Stimulated activated CD4-positive, alpha-beta T cell treated with anti-CD3 and anti-CD28 coated beads, TNF-alpha, amount 100 ng/mL, for 24 hours (primary cell): ENCODE data around the gene LMOD3.

ENCODE experiments used
- DNase-seq, 3 experiments: peaks; one replicate each; pipeline ENCODE4 v3.0.0-alpha.2; 2020; ENCODE audit warnings: low read depth in 3 of 3

LMOD3 gene

DNA sequence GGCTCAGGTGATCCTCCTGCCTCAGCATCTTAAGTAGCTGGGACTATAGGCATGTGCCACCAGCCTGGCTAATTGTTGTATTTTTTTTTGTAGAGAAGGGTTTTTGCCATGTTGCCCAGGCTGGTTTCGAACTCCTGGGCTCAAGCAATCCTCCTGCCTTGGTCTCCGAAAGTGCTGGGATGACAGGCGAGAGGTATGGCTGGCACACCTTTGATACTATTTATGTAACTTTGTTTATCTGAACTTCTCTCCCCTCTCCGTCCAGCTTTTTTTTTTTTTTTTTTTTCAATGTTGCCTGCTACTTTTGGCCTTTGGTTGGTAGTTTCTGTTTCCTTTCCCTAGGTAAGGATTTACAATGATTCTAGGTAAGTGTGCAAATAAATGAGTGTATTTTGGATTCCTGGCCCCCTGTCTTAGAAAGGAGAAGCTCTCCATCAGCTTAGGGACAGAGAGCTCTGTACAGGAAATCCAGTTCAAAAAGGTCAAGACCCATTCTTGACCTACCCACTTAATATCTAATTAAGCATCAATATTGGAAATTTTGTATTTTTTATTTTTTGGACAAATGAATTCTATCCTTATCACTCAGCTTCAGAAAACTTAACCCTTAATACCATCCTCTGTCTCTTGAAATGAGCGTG lies 30.9 kb downstream of the LMOD3 start:
- no peak for DNase-seq

- DNase-seq, result no peak
Observed at GRCh38 chr3:69090021-69090420, 32.4 kb downstream of the LMOD3 start.

DNA sequence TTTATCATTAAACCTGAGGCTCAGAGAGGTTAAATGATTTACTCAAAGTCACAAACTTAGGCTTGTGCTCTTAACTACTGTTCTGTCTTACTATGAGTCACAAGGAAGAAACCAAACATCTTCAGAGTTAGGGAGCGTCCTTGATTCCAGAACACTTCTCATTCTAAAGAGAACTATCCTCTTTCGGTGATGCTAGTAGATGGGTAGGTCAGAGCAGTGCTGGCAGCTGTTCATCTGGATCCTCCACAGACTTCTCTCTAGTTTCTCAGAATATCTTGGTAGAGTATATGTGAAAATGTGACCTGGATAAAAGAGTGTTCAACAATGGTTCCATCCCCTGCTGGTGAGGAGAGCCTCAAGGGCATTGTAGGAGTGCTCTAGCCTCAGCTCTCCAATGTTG lies 34.3 kb downstream of the LMOD3 start:
- DNase-seq, result no peak

GRCh38 chr3:69087030-69087791 lies 35.2 kb downstream of the LMOD3 start:
- no peak for DNase-seq

- DNase-seq, result peak; percentile 54 to 83 (median 65)
Observed at GRCh38 chr3:69085833-69086722, 36.3 kb downstream of the LMOD3 start.

DNA sequence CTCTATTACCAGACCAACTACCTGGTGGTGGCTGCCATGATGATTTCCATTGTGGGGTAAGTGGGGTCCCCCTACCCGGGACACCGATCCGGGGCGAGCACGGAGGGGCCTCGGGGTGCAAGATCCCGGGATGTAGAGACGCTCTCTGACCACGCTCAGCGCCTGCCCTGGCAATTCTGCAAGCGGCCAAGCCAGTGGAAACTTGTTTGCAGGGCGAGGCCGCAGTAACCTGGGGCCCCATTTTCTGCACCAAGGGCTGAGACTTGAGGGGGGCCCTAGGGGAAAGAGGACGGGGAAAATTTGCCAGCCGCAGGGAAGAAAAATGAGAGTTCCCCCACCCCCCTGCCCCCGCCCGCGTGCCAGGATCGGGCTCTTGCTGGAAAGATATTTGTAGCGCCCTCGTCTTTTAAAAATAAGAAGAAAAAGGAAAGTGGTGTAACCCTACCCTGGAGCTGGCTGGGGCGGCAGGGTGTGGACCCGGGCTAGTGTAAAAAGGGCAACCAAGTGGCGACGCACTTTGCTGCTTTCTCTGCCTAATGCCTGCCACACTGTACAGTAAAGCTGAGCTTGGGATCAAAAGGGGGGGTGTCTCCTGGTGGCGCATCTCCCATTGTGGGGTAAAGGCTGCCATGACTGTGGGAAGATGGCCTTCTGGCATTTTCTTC lies 37.1 kb downstream of the LMOD3 start:
- DNase-seq, result no peak

DNA sequence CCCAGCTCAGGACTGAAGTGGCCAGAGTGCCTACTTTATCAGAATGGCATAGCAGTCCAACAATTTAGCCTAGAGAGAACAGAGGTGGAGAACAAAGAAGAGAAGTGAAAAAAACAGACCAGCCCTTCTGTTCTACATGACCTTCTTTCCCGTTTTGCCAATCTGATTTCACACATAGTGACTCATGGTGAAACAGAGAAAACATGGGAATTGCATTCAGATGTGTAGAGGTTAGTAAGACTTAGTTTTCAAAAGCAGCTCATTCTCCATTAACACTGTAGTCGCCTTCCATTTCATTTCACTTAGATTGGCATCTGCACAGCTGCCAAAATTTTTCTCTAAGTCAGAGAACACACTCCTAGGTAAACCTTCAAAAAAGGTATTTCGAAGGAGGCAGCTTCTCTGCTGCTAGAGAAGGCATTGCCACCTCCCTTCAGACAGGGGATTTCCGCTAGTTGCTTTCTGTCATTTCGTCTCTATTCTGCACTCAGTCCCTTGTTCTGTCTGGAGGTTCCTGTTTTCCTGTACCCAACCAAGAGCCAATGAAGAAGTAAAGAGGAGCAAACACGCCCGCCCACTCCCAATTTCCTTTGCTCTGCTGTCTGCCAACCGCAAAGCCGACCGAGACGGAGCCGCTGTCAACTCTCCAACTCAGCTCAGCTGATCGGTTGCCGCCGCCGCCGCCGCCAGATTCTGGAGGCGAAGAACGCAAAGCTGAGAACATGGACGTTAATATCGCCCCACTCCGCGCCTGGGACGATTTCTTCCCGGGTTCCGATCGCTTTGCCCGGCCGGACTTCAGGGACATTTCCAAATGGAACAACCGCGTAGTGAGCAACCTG lies 37.8 kb downstream of the LMOD3 start, which contains the start of gene ARL6IP5:
Gene ARL6IP5 (plus strand): TSS at position 612 of the 842 bp plus-strand sequence. CDS start 111 bp downstream, at position 723.
- DNase-seq, result peak; percentile 76 to 90 (median 83)

GRCh38 chr3:69082805-69083204 lies 39.6 kb downstream of the LMOD3 start:
- DNase-seq, result peak; percentile 50 to 72 (median 69)

- DNase-seq, result no peak
Observed at GRCh38 chr3:69082361-69082760, 40.0 kb downstream of the LMOD3 start.

DNA sequence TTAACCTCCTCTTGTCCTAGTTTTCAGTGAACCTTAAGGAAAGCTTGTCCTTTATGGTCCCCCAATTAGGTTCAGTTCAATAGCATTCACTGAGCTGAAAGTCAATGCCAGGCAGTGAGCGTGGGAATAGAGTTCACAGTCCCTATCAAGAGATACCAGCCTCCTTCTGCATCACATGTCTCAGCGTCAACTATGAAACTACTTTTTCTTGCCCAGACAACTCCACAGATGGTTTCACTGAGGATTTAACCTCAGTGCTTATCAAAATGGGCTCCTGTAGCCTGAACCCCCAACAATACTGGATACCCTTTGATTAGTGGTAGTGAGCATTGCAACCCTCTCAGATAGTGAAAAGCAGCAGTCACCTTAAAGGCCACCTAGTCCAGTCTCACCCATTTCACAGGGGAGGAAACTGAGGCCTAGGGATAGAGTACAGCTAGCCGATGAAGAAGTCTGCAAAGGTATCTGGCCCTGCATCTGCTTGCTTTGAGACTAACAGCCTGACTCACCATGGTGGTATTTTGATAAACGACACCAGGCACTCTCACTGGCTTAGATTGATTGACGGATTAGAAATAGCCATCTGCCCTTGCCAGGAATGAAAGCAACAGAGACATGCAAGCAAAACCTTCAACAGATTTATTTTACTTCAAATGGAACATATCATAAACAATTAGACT lies 40.7 kb downstream of the LMOD3 start:
- no peak for DNase-seq

DNA sequence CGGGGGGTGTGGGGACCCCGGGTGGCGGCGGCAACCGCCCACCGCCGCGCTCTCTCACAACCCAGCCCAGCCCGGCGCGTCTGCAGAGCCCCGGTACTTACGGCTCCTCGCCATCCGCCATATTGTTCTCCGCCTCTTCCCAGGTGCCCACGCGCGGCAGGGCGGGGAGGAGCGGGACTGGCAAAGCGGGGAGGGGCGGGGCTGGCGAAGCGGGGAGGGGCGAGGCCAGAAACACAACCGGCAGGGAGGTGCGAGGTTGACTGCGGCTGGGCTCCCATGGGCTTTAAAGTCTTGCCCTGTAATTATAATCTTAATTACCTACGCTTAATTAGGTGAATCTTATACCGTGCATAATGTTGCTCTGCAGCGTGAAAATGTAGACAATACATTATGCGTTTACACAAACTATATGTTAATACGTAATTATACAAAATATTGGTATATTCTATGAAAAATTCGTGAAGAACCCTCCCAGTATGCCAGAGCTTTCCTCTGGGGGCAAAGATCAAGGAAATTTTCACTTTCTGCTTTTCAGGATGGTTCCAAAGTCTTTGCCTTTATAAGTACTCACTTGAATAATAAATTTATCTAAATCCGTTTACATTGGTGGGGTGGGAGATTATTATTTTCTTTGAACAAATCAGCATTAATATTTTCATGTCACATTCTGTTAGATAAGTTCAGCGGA lies 42.0 kb downstream of the LMOD3 start, which contains the start of gene UBA3:
Gene UBA3 (minus strand): TSS at position 133 of the 688 bp plus-strand sequence. CDS start 12 bp downstream, at position 121.
- DNase-seq, result peak; percentile 85 to 93 (median 89)

DNA sequence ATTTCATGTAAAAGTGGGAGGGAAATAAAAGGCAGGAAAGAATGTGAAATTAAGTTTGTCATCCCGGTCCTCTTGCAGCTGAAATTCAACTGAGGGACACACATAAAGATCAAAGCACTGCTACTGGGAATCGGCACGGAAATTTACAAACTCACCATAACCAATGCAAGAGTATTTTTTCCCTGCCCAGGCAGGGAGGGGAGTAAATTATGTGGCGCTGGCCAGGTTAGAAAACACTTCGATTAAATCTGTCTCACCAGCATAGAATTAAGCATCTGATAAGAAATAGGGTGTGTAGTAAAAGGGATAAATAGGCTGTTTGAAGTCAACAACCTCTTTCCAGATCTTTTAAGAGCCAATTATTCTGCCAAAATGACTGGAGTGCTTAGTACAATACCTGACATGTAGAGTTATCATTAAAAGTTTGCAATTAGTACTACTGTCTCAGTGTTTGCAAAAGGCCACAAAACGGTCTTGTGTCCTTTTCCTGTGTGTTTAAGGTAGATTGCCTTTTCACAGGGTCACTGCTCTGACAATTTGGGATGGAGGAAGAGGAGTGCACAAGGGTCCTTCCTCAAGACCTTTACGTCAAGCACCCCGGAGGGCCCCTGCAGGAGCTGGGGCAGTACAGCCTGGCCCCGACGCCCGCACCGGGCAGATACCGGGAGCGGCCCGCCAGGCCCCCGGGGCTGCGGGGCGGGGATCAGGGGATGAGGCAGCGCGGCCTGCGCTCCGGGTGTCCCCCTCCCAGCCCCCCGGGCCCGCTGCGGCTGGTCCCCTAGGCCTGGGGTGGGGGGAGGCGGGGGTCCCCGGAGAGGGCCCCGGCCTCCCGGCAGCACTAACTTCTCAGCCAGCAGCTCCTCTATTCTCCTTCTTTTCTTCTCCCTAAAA lies 42.9 kb downstream of the LMOD3 start:
- no peak for DNase-seq

DNA sequence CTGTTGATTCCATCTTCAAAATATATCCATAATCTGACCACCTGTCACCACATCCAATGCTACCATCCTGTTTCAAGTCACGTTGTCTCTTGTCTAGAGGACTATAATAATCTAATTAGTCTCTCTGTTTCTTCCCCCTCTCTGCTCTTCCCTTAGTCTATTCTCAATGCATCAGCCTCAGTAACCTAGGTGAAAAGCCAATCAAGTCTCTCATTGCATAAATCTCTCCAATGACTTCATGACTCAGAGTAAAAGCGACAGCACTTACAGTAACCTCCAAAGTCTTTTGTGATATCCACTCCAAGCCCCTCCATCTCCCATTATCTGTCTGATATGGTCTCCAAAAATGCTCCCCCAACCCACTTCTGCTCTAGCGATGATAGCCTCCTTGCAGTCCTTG lies 49.5 kb downstream of the LMOD3 start:
- no peak for DNase-seq

GRCh38 chr3:69066121-69066520 lies 56.3 kb downstream of the LMOD3 start:
- DNase-seq, result no peak

- no peak for DNase-seq
Observed at GRCh38 chr3:69065318-69065964, 57.0 kb downstream of the LMOD3 start.

GRCh38 chr3:69063636-69064035 lies 58.8 kb downstream of the LMOD3 start:
- no peak for DNase-seq

GRCh38 chr3:69059688-69060087 lies 62.7 kb downstream of the LMOD3 start:
- no peak for DNase-seq

DNA sequence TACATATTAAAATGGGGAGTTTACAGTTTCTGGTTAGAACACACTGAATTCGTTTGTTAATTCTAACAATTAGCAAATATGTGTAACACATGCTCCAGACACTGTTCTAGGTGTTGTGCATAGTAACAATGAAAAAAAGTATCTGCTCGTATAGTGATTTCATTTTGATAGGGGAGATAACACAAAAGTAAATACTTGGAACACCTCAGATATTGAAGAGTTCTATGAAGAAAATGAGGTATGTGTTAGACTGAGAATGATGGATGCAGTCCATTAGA lies 63.5 kb downstream of the LMOD3 start:
- DNase-seq, result no peak
